Measurements from ENCODE around the gene RBM42.
A peak's percentile ranks its signal among the peaks of the same experiment; 100 is the strongest.

The RBM42 gene

GRCh38 chr19:35620001-35620400, 8.8 kb upstream of the RBM42 start:
- no peak for DNase-seq (ENCODE audit: low read depth in 3 of 3, low spot score in 1 of 3)

- DNase-seq (ENCODE audit: low read depth in 3 of 3, low spot score in 1 of 3) = no peak
These were observed 7.1 kb upstream of the RBM42 start for GRCh38 chr19:35621708-35622107.

- no peak for DNase-seq (ENCODE audit: low read depth in 3 of 3, low spot score in 1 of 3)
These were observed 6.1 kb upstream of the RBM42 start for GRCh38 chr19:35622750-35623149.

GRCh38 chr19:35623327-35624010, 5.4 kb upstream of the RBM42 start:
- no peak for DNase-seq (ENCODE audit: low read depth in 3 of 3, low spot score in 1 of 3)

GRCh38 chr19:35628264-35628564, 622 bp upstream of the RBM42 start:
- no peak for DNase-seq (ENCODE audit: low read depth in 3 of 3, low spot score in 1 of 3)

- no peak for DNase-seq (ENCODE audit: low read depth in 3 of 3, low spot score in 1 of 3)
These were observed 447 bp downstream of the RBM42 start for GRCh38 chr19:35629332-35629633.

GRCh38 chr19:35633727-35634440, 5.0 kb downstream of the RBM42 start:
- no peak for DNase-seq (ENCODE audit: low read depth in 3 of 3, low spot score in 1 of 3)

GRCh38 chr19:35636651-35637050, 7.8 kb downstream of the RBM42 start:
- no peak for DNase-seq (ENCODE audit: low read depth in 3 of 3, low spot score in 1 of 3)

- DNase-seq (ENCODE audit: low read depth in 3 of 3, low spot score in 1 of 3) = no peak
These were observed 8.3 kb downstream of the RBM42 start for GRCh38 chr19:35637165-35637564.

GRCh38 chr19:35639321-35639639, 10.4 kb downstream of the RBM42 start:
- no peak for DNase-seq (ENCODE audit: low read depth in 3 of 3, low spot score in 1 of 3)

GRCh38 chr19:35639863-35640262, 11.0 kb downstream of the RBM42 start:
- DNase-seq (ENCODE audit: low read depth in 3 of 3, low spot score in 1 of 3) = no peak

- DNase-seq (ENCODE audit: low read depth in 3 of 3, low spot score in 1 of 3) = no peak
These were observed 12.8 kb downstream of the RBM42 start, which contains the start of gene ETV2 for GRCh38 chr19:35641515-35642151. TSS of gene ETV2 (plus strand) at chr19:35641745. CDS start at chr19:35642461, 716 bp downstream.

GRCh38 chr19:35642312-35642711, 13.5 kb downstream of the RBM42 start:
- DNase-seq (ENCODE audit: low read depth in 3 of 3, low spot score in 1 of 3) = no peak

GRCh38 chr19:35642798-35643254, 14.0 kb downstream of the RBM42 start:
- DNase-seq (ENCODE audit: low read depth in 3 of 3, low spot score in 1 of 3) = no peak

- DNase-seq (ENCODE audit: low read depth in 3 of 3, low spot score in 1 of 3) = peak; percentile 44 to 59 (median 59)
These were observed 14.7 kb downstream of the RBM42 start for GRCh38 chr19:35643255-35644205.

- DNase-seq (ENCODE audit: low read depth in 3 of 3, low spot score in 1 of 3) = peak; percentile 85 to 88 (median 88)
These were observed 15.6 kb downstream of the RBM42 start for GRCh38 chr19:35644206-35644986.

- peak; percentile 19 to 77 (median 35) for DNase-seq (ENCODE audit: low read depth in 3 of 3, low spot score in 1 of 3)
These were observed 16.3 kb downstream of the RBM42 start for GRCh38 chr19:35644987-35645679.

GRCh38 chr19:35645680-35646511, 17.1 kb downstream of the RBM42 start:
- DNase-seq (ENCODE audit: low read depth in 3 of 3, low spot score in 1 of 3) = no peak

All from stimulated activated CD4-positive, alpha-beta T cell treated with anti-CD3 and anti-CD28 coated beads, TNF-alpha, amount 100 ng/mL, for 1 hour (primary cell).